Activated CD4-positive, alpha-beta T cell treated with anti-CD3 and anti-CD28 coated beads for 1 hour (primary cell): ENCODE results near the gene SLC35F2.
"Not testable (repeated sequence)": the region's sequence is repeated elsewhere in the genome, so short reads cannot be mapped to it uniquely, and the experiment has no call there.

Source experiments
- DNase-seq: peaks from one replicate; pipeline ENCODE4 v3.0.0-alpha.2; 2020

SLC35F2 gene, protein sequence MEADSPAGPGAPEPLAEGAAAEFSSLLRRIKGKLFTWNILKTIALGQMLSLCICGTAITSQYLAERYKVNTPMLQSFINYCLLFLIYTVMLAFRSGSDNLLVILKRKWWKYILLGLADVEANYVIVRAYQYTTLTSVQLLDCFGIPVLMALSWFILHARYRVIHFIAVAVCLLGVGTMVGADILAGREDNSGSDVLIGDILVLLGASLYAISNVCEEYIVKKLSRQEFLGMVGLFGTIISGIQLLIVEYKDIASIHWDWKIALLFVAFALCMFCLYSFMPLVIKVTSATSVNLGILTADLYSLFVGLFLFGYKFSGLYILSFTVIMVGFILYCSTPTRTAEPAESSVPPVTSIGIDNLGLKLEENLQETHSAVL

DNA sequence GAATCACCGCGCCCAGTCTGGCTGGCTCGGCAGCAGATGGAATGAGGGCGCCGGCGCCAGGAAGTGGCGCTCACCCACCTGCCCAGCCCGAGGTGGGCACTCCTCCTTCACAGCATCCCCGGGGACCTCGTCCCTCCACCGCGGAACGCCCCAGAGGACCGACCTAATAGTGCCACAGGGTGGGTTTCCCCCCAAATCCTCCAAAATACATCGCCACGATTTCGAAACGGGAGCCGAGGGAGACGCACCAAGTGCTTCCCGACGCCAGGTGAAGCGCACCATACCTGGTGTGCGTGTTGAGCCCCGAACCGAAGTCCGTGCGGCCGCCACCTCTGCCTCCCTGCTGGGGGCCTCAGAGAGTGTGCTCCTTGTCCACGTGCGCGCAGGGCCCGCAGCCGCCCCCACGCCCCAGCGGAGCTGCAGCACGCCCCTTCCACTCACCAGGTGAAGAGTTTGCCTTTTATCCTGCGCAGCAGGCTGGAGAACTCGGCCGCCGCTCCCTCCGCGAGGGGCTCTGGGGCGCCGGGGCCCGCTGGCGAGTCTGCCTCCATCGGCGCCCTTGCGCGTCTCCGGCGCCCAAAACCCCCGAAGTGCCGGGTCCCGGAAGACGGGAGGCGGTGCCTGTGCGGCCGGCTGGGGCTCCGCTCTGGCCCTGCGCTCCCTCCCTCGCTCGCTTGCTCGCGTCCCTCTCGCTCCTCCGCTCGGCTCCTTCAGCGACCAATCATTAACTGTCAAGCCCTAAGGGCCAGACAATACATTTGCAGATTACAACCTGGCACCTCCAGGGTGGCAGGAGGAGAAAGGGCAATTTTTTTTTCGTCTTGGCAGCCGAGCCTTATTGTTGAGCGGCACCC lies at the start of gene SLC35F2:
TSS of gene SLC35F2 (minus strand) at position 571 of the 854 bp plus-strand sequence. CDS start at position 551, 20 bp downstream.
- peak; percentile 46 for DNase-seq

DNA sequence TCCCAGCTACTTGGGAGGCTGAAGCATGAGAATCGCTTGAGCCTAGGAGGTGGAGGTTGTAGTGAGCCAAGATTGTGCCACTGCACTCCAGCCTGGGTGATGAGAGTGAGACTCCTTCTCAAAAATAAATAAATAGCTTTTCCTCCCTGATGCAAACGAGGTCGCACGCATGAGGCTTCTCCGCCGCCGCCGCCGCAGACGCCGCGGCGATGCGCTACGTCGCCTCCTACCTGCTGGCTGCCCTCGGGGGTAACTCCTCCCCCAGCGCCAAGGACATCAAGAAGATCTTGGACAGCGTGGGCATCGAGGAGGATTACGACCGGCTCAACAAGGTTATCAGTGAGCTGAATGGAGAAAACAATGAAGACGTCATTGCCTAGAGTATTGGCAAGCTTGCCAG lies 49.6 kb upstream of the SLC35F2 start:
- DNase-seq, result no peak

DNA sequence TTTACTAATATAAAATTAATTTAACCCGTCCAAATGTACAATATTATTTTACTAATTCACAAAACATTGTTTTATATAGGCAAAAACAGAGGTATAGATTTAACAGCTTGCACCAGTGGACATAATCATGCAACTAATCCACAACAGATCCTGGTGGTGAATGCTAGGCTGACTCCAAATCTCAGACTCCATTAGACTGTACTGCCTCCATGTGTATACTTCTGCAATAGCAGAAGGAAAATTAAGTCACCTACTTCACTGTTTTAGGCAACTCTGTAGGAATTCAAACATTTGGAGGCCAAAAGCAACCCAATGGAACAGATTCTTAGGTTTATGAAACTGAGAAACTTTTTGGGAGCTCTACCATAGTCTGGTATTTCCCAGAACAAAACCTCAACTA lies 39.7 kb upstream of the SLC35F2 start:
- no peak for DNase-seq

DNA sequence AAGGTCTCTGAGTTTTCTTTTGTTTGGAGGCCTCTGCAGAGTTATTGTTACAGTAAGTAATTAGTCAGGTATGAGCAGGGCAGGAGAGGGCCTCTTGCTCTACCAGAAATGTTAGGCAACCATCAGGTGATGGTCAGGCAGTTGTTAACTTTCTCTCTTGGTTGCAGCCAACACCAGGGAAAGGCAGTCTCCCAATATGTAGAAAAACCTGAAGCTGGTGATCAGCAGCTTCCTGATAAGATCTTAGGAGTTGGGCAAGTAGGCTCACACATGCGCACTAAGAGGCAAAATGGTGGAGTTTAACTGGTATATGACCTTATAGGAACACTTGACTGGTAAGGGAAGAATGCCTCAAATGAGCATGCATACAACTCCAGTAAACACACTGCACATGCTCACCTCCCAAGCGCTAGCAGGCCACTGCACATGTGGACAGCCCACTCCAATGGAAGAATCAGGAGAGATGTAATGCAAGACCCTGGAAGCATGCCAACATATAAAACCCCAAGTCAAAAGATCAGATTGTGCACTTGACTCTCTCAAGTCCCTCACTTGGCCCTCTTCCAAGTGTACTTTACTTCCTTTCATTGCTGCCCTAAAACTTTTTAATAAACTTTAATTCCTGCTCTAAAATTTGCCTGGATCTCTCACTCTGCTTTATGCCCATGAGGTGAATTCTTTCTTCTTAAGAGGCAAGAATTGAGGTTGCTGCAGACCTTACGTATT lies 23.7 kb upstream of the SLC35F2 start:
- no peak for DNase-seq

DNA sequence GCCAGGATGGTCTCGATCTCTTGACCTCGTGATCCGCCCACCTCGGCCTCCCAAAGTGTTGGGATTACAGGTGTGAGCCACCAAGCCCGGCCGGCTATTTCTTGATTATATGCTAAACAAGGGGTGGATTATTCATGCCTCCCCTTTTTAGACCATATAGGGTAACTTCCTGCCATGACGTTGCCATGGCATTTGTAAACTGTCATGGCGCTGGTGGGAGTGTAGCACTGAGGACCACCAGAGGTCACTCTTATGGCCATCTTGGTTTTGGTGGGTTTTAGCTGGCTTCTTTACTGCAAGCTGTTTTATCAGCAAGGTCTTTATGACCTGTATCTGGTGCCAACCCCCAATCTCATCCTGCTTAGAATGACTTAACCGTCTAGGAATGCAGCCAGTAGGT lies 22.9 kb upstream of the SLC35F2 start:
- not testable (repeated sequence) for DNase-seq

DNA sequence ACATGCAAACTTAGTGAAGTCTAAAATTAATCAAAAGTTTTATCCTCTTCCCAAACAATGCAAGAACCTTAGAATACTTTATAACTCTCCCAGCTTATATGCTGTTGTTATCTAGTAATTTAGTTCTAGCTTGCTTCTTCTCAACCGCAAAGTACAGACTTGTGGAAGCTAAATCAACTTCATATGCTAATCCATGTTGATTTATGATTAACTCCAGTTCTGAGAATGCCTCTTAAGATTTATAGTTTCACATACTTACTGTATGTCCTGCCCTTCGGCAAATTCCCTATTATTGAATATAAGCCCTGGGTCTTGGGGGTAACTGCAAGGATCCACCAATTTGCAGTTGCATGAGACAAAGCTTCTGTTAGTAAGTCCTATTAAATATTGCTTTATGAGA lies 17.6 kb upstream of the SLC35F2 start:
- no peak for DNase-seq

DNA sequence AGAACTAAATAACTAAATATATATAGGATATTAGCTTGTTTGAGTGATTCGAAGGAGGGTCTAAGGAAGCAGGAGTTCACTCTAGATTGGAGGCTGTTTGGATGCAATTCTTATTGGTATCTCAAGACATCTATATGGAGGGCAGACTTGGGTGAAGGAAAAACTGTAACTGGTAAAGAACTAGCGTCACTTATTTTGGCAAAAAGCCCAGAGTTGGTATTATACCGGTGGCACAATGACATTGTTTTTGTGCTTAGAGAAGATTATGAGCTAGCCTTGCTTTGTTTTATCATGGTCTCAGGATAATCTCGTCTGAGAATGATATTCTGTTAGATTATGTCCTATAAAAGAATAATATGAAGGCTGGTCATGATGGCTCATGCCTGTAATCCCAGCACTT lies 6.0 kb upstream of the SLC35F2 start:
- no peak for DNase-seq

DNA sequence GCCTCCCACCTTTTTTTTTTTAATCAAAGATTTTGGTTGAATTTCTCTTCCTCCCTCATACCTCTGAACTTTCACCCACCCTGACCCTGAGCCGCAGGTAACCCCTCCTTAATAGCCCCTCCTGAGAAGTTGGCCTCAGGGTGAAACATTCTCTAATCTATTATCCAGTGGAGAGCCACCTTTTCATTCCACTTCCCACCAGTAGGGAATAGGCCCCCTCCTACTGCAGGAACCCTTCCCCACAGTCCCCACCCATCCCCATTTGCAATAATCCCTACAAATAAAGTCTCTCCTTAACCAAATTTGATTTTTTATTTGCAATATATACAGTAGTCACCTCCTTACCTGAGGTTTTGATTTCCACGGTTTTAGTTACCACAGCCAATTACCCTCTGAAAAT lies 2.1 kb upstream of the SLC35F2 start:
- DNase-seq, result no peak

DNA sequence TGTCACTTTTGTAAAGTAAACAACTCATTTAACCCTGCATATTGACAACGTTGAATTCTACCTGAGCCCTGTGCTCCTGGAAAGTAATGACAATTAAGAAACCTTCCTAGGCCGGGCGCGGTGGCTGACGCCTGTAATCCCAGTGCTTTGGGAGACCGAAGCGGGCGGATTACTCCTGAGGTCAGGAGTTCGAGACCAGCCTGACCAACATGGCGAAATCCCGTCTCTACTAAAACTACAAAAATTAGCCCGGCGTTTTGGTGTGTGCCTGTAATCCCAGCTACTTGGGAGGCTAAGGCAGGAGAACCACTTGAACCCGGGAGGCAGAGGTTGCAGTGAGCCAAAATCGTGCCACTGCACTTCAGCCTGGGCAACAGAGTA lies 1.6 kb upstream of the SLC35F2 start:
- not testable (repeated sequence) for DNase-seq

DNA sequence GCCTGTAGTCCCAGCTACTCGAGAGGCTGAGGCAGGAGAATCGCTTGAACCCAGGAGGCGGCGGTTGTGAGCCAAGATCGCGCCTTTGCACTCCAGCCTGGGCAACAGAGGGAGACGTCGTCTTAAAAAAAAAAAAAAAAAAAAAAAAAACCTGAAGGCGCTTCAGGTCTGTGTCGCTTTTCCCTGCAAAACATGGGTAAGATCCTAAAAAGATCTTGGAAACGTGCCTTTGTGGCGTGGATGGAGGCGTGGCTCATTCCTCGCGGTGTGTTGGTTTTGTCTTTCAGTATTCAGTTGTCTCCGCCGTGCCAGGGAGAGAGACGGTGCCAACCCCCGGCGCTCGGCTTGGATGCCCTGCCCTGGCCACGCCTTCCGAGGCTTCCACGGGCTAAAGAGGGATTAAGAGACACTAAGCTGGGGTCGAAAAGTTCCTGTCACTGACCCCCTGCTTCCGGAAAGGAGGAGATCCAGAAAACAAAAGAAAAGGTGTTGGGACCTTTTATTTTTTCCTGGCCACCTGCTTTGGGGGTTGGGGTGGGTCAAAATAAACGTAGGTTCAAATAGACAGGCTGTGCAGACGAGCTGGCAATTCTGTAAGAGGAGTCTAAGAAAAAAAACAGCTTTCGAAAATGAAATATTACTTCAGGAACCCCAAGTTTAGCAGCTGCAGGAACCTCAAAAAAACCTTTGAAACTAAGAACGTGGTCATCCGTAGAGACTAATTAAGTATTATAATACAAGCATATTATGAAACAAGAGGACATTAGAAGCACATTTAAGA lies 1.1 kb upstream of the SLC35F2 start:
- no peak for DNase-seq

DNA sequence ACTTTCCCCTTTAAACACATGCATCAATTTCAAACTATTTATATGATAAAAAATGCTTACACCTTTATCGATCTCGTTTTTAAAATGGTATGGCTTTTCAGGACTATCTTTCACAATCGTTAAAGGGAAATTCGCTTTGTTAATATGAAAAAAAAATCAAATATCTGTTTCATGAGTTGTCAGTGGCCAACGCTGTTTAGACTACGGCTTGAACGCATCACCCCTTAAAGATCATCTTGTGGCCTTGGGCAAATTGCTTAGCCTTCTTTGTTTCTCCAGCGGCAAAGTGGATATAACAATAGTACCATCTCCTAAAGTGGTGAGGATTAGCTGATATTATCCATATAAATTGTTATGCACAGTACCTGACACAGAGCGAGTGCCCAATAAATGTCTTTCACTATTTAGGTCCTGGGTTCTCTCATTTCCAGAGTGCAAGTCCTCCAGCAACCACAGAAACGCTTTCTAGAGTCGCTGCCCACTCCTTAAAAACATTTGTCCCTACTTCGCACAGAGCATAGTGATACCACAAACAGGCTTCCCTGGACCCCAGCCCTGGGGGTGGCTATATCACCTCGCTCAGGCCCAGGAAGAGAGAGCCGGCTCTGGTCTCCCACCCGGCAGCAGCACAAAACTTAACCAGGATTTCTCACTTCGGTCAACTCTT lies 904 bp downstream of the SLC35F2 start:
- DNase-seq, result no peak

DNA sequence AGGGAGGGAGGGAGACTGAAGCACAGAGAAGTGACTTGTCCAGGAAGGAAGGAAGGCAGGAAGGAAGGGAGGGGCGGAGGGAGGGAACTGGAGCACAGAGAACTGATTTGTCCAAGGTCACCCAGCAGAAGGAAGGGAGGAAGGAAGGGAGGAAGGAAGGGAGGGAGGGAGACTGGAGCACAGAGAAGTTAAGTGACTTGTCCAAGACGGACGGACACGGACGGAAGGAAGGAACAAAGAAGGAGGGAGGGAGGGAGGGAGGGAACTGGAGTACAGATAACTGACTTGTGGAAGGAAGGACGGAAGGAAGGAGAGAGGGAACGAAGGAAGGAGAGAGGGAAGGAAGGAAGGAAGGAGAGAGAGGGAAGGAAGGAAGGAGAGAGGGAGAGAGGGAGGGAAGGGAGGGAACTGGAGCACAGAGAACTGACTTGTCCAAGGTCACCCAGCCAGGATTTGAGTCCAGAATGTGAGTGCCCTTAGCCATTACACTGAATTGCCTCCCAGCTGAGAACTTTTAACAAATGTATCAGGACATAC lies 1.5 kb downstream of the SLC35F2 start:
- DNase-seq, result no peak

DNA sequence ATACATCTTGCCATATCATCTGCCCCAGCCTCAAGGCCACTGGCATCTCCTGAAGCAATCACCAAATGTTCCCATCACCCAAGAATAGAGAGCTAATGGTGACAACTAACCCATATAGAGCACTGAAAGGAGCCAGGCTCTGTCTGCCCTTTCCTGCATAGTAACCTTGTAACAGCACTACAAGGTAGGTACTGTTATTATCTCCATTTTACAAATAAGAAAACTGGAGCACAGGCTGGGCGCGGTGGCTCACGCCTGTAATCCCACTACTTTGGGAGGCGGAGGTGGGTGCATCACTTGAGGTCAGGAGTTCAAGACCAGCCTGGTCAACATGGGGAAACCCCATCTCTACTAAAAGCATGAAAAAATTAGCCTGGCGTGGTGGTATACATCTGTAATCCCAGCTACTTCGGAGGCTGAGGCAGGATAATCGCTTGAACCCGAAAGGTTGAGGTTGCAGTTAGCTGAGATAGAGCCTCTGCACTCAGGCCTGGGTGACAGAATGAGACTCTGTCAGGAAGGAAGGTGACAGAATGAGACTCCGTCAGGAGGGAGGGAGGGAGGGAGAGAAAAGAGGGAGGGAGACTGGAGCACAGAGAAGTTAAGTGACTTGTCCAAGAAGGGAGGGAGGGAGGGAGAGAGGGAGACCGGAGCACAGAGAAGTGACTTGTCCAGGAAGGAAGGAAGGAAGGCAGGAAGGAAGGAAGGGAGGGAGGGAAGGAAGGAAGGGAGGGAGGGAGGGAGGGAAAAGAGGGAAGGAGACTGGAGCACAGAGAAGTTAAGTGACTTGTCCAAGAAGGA lies 2.2 kb downstream of the SLC35F2 start:
- no peak for DNase-seq

DNA sequence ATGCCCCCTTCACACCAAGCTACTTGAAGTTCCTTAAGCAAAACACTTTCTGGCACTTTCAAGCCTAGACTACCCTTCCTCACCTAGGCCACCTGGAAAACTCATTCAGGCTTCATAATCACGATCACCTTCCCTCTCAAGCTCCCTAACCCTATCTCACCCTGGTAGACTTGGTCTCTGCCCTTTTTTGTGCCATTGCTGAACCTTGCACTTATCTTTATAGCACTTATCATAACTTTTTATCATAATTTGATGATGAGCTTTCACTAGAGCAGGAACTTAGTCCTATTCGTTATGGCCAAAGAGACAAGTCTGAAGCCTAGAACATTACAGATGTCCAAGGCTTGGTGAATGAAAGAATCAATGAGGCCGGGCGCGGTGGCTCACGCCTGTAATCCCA lies 5.5 kb downstream of the SLC35F2 start:
- no peak for DNase-seq

DNA sequence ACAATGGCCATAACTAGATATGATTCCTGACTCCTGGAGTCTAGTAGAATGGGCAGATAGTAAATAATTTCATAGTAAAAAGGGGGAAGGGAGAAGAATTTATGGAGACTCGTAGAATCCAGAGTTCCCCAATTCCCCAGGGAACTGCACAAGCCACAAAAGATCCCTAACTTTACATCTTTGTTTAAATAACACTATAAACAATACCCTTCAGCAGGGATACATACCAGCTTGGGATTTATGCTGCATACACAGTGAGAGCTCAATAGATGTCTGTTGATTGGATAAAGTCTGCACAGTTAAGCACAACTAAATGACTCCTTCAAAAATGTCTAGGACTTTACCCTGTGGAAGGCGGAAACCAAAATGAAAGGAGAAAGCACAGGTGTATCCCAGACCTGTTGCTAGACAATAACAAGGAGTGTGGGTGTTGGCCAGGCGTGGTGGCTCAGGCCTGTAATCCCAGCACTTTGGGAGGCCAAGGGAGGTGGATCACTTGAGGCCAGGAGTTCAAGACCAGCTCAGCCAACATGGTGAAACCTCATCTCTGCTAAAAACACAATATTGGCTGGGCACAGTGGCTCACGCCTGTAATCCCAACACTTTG lies 6.8 kb downstream of the SLC35F2 start:
- DNase-seq, result no peak

DNA sequence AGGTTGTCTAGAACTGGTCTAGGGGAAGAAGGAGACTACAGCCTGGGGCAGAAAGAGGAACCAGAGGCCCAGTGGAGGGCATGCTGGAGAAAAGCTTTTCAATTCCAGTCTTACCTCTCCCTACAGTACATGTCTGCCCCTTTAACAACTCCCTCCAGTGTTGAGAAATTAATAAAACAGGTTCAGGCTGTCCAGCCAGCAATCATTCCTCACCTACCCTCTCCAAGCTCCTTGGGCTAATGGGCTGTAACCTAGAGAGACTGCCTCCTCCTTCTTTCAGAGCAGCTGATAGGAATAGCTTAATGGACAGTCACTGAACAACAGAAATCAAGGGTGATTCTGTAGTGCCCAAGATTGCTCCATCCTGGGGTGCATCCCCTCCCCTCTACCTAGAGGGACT lies 8.8 kb downstream of the SLC35F2 start:
- DNase-seq, result no peak

DNA sequence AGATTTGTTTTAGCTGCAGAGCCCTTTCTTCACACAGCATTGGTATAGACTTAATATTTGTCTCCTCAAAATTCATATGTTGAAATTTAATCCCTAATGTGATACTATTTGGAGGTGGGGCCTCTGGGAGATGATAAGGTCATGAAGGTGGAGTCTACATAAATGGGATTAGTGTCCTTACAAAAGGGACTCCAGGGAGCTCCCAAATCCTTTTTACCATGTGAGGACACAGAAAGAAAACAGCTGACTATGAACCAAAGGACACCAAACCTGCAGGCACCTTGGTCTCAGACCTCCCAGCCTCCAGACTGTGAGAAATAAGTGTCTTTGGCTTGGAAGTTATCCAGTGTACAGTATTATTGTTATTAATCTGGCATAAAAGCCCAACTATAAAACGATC lies 10.2 kb downstream of the SLC35F2 start:
- no peak for DNase-seq

DNA sequence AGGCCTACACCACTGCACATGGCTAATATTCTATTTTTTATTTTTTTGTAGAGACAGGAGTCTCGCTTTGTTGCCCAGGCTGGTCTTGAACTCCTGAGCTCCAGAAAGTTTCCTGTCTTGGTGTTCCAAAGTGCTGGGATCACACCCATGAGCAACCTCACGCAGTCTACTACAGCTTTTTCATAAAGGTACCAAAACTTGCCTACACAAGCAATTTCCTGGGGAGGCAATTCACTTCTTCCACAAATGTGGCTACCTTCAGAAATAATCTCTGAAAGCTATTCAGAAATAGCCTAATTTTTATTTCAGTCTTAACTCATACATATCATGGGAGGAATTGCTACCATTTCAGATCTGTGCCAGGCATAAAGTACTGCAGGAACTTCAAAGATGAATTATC lies 11.4 kb downstream of the SLC35F2 start:
- DNase-seq, result no peak

DNA sequence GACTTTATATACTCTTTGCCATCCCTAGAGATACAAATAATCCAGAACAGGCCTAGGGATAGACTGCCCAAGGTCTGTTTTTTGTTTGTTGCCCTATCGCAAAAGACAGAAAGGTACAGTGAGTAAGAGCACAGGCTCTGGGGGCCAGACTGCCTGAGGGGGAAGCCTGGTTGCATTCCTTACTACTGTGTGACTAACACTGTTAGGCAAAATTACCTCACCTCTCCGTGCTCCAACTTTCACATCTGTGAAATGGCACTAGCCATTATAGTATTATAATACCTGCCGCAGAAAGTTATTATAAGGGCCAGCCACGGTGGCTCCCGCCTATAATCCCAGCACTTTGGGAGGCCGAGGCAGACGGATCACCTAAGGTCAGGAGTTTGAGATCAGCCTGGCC lies 14.5 kb downstream of the SLC35F2 start:
- DNase-seq, result no peak

DNA sequence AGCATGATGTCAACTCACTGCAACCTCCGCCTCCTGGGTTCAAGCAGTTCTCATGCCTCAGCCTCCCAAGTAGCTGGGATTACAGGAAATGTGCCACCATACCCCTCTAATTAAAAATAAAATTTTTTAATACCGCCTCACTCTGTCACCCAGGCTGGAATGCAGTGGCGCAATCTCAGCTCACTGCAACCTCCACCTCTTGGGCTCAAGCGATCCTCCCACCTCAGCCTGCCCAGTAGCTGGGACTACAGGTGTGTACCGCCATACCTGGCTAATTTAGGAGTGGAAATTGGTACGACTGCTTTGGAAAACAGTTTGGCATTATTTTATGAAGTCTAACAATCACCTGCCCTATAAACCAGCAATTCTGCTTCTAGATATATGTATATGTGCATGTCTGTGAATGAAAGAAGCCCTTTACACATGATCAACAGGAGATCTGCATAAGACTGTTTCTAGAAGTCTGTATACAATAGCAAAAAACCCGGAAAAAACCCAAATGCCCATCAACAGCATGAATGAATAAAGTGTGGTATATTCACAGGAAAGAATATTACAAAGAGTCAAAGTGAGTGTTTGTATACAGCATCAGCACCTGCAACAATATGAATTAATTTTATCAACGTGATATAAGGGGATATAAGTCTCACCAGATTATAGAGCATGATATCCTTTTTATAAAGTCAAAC lies 16.0 kb downstream of the SLC35F2 start:
- DNase-seq, result no peak
